MCF 10A (cell line): ENCODE results near the gene SLC25A3. TPM values are rescaled to one million over a fixed set of nuclear protein-coding genes. Genes with fewer than 3 reads are reported as not detected.
"Not testable (repeated sequence)": the region's sequence is repeated elsewhere in the genome, so short reads cannot be mapped to it uniquely, and the experiment has no call there.

Source experiments
- BruUV-seq: library from RNA; stranded (reverse); fragments of 400-500 nt; replicated peaks from 2 replicates; lab custom pipeline; 2021; lab: Mats Ljungman, UMichigan
- CTCF ChIA-PET: fragments of 300-600 bp; sonication (Branson Sonifier 250); formaldehyde crosslinking; extraction: SDS; loops from one replicate; lab custom pipeline; 2021; ENCODE audit warnings: antibody characterized with exemption, inconsistent platforms; lab: Yijun Ruan, JAX
- POLR2A ChIA-PET: fragments of 300-600, 350-650 bp; sonication (Branson Sonifier 250); formaldehyde crosslinking; extraction: SDS; loops from one replicate; lab custom pipeline; 2020; ENCODE audit warnings: antibody characterized with exemption, inconsistent platforms; lab: Yijun Ruan, JAX
- DNase-seq: peaks from one replicate; pipeline ENCODE4 v3.0.0-alpha.2; 2018; ENCODE audit not compliant: unreplicated experiment
- H3K27ac Mint-ChIP-seq: one replicate; pipeline ENCODE4 v1.8.0; 2022; ENCODE audit warnings: mild to moderate bottlenecking, low read depth, mixed read lengths; ENCODE audit not compliant: unreplicated experiment
- H3K27me3 Mint-ChIP-seq: one replicate; pipeline ENCODE4 v1.8.0; 2022; ENCODE audit warnings: mixed read lengths; ENCODE audit not compliant: insufficient read depth, unreplicated experiment
- H3K36me3 Mint-ChIP-seq: one replicate; pipeline ENCODE4 v1.8.0; 2022; ENCODE audit warnings: mild to moderate bottlenecking, moderate library complexity, mixed read lengths; ENCODE audit not compliant: insufficient read depth, unreplicated experiment
- H3K4me1 Mint-ChIP-seq: one replicate; pipeline ENCODE4 v1.8.0; 2022; ENCODE audit warnings: mixed read lengths; ENCODE audit not compliant: insufficient read depth, unreplicated experiment
- H3K4me3 Mint-ChIP-seq: one replicate; pipeline ENCODE4 v1.8.0; 2022; ENCODE audit warnings: mild to moderate bottlenecking, moderate library complexity, mixed read lengths; ENCODE audit not compliant: unreplicated experiment
- H3K9me3 Mint-ChIP-seq: one replicate; pipeline ENCODE4 v1.8.0; 2022; ENCODE audit warnings: mixed read lengths; ENCODE audit not compliant: unreplicated experiment
- CTCF ChIP-seq: fragments of 200-600 bp; IDR thresholded peaks from one replicate; pipeline ENCODE4 v1.8.0; 2022; ENCODE audit warnings: antibody characterized with exemption, mild to moderate bottlenecking; ENCODE audit not compliant: unreplicated experiment
- intact Hi-C: fragments of 100-400 bp; cut with micrococcal nuclease; formaldehyde crosslinking; loops from 2 replicates; pipeline ENCODE4 v1.14.1; 2022
- total RNA-seq: library from RNA; stranded (reverse); gene quantifications from 2 replicates; pipeline ENCODE4 v1.2.3, GENCODE V29; 2022

Gene SLC25A3
- total RNA-seq, 1 experiment from 2014 or later = 694 TPM

GRCh38 chr12:98561846-98562245 is 31.6 kb upstream of the SLC25A3 start:
- H3K36me3 Mint-ChIP-seq = no peaks in the 10 kb centered on the region
- BruUV-seq = no TSS peak
- H3K4me1 Mint-ChIP-seq = no peaks in the 10 kb centered on the region
- no peak overlapping the region for H3K4me3 Mint-ChIP-seq
- DNase-seq = no peak
- no peak for TF ChIP-seq CTCF
- ChIA-PET CTCF (interaction anchor here (0.6 to 1.3 kb wide), 3 partner anchors 92 to 1984 kb away, joined by 3 to 4 read pairs (median 4); no protein-coding TSS in a partner anchor), POLR2A (no interaction called here)
- intact Hi-C loops = no loop called here
- H3K27ac Mint-ChIP-seq = no peak overlapping the region
- no peaks in the 10 kb centered on the region for H3K9me3 Mint-ChIP-seq
- no peaks in the 10 kb centered on the region for H3K27me3 Mint-ChIP-seq

- no peak for TF ChIP-seq CTCF
- Mint-ChIP-seq H3K9me3 (no peaks in the 10 kb centered on the region), H3K27ac (no peak overlapping the region), H3K4me3 (no peak overlapping the region), H3K27me3 (no peaks in the 10 kb centered on the region), H3K4me1 (no peaks in the 10 kb centered on the region), H3K36me3 (no peaks in the 10 kb centered on the region)
- ChIA-PET POLR2A (interaction anchor here (0.6 to 1.3 kb wide), 3 partner anchors 15 to 38 kb away, joined by 3 to 5 read pairs (median 3); partner anchors contain the start of gene SLC25A3), CTCF (interaction anchor here (0.5 to 1.5 kb wide), 5 partner anchors 9 to 1663 kb away, joined by 3 to 4 read pairs (median 4); no protein-coding TSS in a partner anchor)
- BruUV-seq = no TSS peak
- no peak for DNase-seq
- intact Hi-C loops = no loop called here
These were observed 21.5 kb upstream of the SLC25A3 start for GRCh38 chr12:98572010-98572409.

- Mint-ChIP-seq H3K4me3 (no peak overlapping the region), H3K9me3 (no peaks in the 10 kb centered on the region), H3K36me3 (no peaks in the 10 kb centered on the region), H3K27ac (no peak overlapping the region), H3K27me3 (no peaks in the 10 kb centered on the region), H3K4me1 (peaks cover 4% of the 10 kb centered on the region)
- ChIA-PET CTCF (interaction anchor here (0.7 to 1.6 kb wide), 3 partner anchors 18 to 80 kb away, joined by 3 to 6 read pairs (median 3); no protein-coding TSS in a partner anchor), POLR2A (no interaction called here)
- no peak for TF ChIP-seq CTCF
- DNase-seq = no peak
- BruUV-seq = no TSS peak
- intact Hi-C loops = no loop called here
These were observed 19.4 kb upstream of the SLC25A3 start for GRCh38 chr12:98574110-98574509.

DNA sequence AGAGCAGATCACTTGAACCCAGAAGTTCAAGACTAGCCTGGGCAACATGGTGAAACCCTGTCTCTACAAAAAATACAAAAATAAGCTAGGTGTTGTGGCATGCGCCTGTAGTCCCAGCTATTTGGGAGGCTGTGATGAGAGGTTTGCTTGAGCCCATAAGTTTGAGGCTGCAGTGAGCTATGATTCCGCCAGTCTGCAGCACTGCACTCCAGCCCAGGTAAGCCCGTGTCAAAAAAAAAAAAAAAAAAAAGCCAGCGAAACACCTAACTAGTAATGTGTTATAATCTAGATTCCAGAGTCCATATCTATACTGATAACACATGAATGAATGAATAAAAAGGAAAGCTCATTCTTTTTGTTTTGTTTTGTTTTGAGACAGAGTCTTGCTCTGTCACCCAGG is 18.5 kb upstream of the SLC25A3 start:
- POLR2A ChIA-PET = interaction anchor here (1.0 to 1.5 kb wide), 3 partner anchors 18 to 69 kb away, joined by 4 to 5 read pairs (median 5); partner anchors contain the start of gene SLC25A3
- H3K27ac Mint-ChIP-seq = no peak overlapping the region

DNA sequence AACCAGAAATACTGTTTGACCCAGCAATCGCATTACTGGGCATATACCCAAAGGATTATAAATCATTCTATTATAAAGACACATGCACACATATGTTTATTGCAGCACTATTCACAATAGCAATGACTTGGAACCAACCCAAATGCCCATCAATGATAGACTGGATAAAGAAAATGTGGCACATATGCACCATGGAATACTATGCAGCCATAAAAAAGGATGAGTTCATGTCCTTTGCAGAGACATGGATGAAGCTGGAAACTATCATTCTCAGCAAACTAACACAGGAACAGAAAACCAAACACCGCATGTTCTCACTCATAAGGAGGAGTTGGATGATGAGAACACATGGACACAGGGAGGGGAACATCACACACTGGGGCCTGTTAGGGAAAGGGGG is 16.7 kb upstream of the SLC25A3 start:
- H3K4me1 Mint-ChIP-seq, H3K4me3 Mint-ChIP-seq, H3K36me3 Mint-ChIP-seq, BruUV-seq, intact Hi-C loops, H3K9me3 Mint-ChIP-seq, DNase-seq, H3K27ac Mint-ChIP-seq, POLR2A ChIA-PET, H3K27me3 Mint-ChIP-seq: not testable (repeated sequence)
- CTCF ChIA-PET = interaction anchor here (0.6 to 1.0 kb wide), 2 partner anchors 10 to 44 kb away, joined by 3 read pairs; no protein-coding TSS in a partner anchor

More for the DNA sequence above, 18.5 kb upstream of the SLC25A3 start:
- intact Hi-C loops = no loop called here
- H3K36me3 Mint-ChIP-seq = no peaks in the 10 kb centered on the region
- no peaks in the 10 kb centered on the region for H3K27me3 Mint-ChIP-seq
- CTCF ChIA-PET = interaction anchor here (0.7 to 1.5 kb wide), 3 partner anchors 9 to 76 kb away, joined by 4 to 12 read pairs (median 4); no protein-coding TSS in a partner anchor
- no peak overlapping the region for H3K4me3 Mint-ChIP-seq
- peaks cover 4% of the 10 kb centered on the region for H3K4me1 Mint-ChIP-seq
- no peak for DNase-seq
- no TSS peak for BruUV-seq
- H3K9me3 Mint-ChIP-seq = no peaks in the 10 kb centered on the region
- no peak for TF ChIP-seq CTCF
